PFSK-1 (cell line): ENCODE measurements around the gene PLA2G3.

Source experiments
- POLR2AphosphoS5 ChIP-seq: IDR thresholded peaks from 2 replicates; pipeline ENCODE4 v1.6.1; 2012; ENCODE audit warnings: low read depth, mild to moderate bottlenecking, control low read depth, low read length, moderate library complexity
- REST ChIP-seq, 2 experiments: IDR thresholded peaks; 2 replicates each; pipeline versions ENCODE4 v1.6.1 to v1.8.0; 2011 to 2012; ENCODE audit warnings: low read depth in 2 of 2, low read length in 2 of 2, control low read depth in 1 of 2, inconsistent platforms in 1 of 2, mild to moderate bottlenecking in 1 of 2, moderate library complexity in 1 of 2; ENCODE audit not compliant: insufficient read depth in 1 of 2
- TAF1 ChIP-seq: IDR thresholded peaks from 2 replicates; pipeline ENCODE4 v1.6.1; 2012; ENCODE audit warnings: low read length, control low read depth, borderline replicate concordance; ENCODE audit not compliant: insufficient read depth

- TF ChIP-seq POLR2AphosphoS5 (no peak), REST (IDR thresholded peaks at IDR 0.05; ENCODE audit: insufficient read depth in 1 of 2, low read depth in 2 of 2, low read length in 2 of 2) (no peak), TAF1 (no peak)
Measured at GRCh38 chr22:31143537-31143936, 3.2 kb upstream of the PLA2G3 start.
